ENCODE data around the gene MYLIP. TPM values are rescaled to one million over a fixed set of nuclear protein-coding genes. Genes with fewer than 3 reads are reported as not detected.

MYLIP gene
- total and polyA plus RNA-seq, 8 donors: 6.6 to 20.2 (median 12.0) TPM

Small RNA genes lying within 50 kb of the gene (microRNA-seq; reads per million reads assigned to microRNA genes)
- gene MIR4639: 0 to 0.29 reads per million in 2 donors

Other genes with a start within 250 kb of the MYLIP start
- gene GMPR, start 109.5 kb downstream of the MYLIP start, total RNA-seq: 10 to 100 TPM in 1 of 6 donors, 1 to 10 TPM in 5; 4.5 to 11.1 (median 5.6) TPM
- 10 to 100 TPM; 18.6 to 25.9 TPM for gene GMPR, start 109.5 kb downstream of the MYLIP start, polyA plus RNA-seq

Measured in pancreas (tissue), 8 donors.